Endometrial microvascular endothelial cells (primary cell): ENCODE measurements around the gene PTPRE. TPM values are rescaled to one million over a fixed set of nuclear protein-coding genes. Genes with fewer than 3 reads are reported as not detected.

Experiments
- in situ Hi-C: cut with HindIII; loops from 2 replicates; pipeline ENCODE4 v1.10.0; 2017; ENCODE audit warnings: low sequenced_read_pairs, low pct_unique_long_range_greater_than_20kb; ENCODE audit errors: inconsistent ontology term
- total RNA-seq: library from RNA; depleted of rRNA; stranded (reverse); fragments of >200 nt; gene quantifications from one replicate; pipeline ENCODE4 v1.2.3, GENCODE V29; 2015; ENCODE audit errors: inconsistent ontology term

Gene PTPRE
- total RNA-seq, 1 donor from 2014 or later = 23.9 TPM

- in situ Hi-C loops = no loop called here
These were observed 163.3 kb downstream of the PTPRE start for GRCh38 chr10:128070161-128070560.

- in situ Hi-C loops = no loop called here
These were observed 164.0 kb downstream of the PTPRE start for GRCh38 chr10:128070721-128071416.

DNA sequence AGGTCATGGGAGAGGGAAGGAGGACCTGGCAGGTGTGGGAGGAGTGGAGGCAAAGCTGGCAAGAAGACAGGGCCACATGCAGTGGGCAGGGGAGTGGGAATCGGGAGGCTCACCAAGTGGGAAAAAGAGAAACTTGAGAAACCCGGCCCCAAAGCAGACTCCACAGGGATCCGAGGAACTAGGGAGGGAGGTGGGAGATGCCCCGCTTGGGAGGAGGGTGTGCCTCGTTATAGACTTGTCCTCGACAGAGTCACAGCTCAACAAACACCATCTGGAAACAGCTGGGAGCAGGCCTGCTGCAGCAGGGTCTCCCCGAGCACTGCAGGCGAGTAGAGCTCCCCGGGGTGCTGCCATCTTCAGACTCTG is 164.5 kb downstream of the PTPRE start:
- in situ Hi-C loops = no loop called here

GRCh38 chr10:128072046-128072445 is 165.1 kb downstream of the PTPRE start:
- in situ Hi-C loops = no loop called here

DNA sequence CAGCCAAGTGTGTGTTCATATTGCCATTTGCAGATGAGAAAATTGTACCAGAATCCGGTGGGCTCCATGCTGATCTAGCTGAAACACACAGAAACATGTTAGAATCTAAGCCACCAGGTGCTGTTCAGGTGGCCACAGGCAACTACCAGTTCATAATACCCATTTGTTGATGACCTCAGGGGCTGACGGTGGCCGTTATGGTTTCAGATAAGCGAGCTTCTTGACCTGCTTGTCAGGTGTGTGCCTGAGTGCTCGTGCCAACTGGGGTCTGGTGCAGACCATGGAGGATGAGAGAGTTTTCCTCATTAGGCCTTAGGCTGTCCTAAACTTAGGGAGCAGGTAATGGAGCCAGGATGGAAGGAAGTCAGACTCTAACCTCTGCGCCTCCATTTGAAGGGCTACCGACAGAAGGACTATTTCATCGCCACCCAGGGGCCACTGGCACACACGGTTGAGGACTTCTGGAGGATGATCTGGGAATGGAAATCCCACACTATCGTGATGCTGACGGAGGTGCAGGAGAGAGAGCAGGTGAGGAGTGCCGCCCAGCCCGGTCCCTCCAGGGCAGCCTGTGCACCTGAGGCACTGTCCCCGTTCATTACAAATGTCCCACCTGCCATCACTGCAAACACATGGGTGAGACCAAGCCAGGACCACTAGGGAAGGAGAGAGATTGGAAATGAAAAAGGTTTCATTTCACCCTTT is 166.2 kb downstream of the PTPRE start:
- in situ Hi-C loops = no loop called here

GRCh38 chr10:128073890-128074289 is 167.0 kb downstream of the PTPRE start:
- in situ Hi-C loops = no loop called here

DNA sequence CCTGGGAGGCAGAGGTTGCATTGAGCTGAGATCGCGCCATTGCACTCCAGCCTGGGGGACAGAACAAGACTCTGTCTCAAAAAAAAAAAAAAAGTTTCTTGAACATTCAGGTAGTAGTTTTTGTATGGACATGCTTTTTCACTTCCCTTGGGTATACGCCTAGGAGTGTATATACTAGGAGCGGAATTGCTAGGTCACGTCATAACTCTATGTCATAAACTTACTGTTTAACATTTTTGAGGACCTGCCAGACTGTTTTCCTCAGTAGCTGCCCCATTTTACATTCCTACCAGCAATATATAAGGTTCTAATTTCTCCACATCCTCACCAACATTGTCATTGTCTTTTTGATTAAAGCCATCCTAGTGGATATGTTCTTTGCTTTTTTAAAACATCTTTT is 167.7 kb downstream of the PTPRE start:
- in situ Hi-C loops = no loop called here

- in situ Hi-C loops = no loop called here
These were observed 170.4 kb downstream of the PTPRE start for GRCh38 chr10:128077155-128077875.

- in situ Hi-C loops = no loop called here
These were observed 171.4 kb downstream of the PTPRE start for GRCh38 chr10:128078136-128078969.

DNA sequence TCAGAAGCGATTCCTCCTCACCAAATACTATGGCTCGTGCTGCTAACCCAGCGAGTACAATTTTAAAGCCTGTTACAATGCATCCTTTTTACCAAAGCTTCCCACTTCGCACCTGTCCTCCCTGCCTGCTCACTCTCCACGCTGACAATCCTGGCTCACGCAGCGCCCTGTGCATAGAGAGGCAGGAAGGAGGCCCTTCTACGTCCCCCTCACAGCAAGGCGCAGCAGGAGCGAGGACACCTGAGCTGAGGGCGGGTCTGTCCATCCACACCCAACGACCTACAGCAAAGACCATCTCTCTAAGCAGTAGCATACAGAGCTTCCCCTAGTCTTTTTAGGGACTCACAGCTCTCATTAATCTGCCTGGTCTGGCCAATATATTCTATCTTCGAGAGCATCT is 173.3 kb downstream of the PTPRE start:
- in situ Hi-C loops = no loop called here

GRCh38 chr10:128080641-128081040 is 173.7 kb downstream of the PTPRE start:
- in situ Hi-C loops = no loop called here

DNA sequence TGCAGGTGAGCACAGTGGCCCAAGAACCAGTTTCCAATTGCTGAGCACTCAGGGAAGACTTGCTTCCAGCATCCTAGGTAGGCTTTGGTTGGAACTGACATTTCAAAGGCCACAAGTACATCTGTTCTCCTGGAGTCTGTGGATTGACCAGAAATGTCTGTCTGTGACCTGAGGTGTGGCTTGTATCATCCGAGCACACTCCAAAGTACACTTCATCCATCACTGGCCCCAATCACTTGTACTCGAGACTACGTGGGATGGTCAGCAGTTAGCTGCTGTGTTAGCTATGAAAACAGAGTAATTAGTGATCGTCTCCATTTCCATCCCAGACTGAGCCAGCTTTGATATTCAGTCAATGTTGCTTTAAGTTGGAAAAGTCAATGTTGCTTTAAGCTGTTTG is 174.3 kb downstream of the PTPRE start:
- in situ Hi-C loops = no loop called here

- in situ Hi-C loops = no loop called here
These were observed 174.8 kb downstream of the PTPRE start for GRCh38 chr10:128081720-128082119.

GRCh38 chr10:128083191-128083895 is 176.4 kb downstream of the PTPRE start:
- in situ Hi-C loops = no loop called here

DNA sequence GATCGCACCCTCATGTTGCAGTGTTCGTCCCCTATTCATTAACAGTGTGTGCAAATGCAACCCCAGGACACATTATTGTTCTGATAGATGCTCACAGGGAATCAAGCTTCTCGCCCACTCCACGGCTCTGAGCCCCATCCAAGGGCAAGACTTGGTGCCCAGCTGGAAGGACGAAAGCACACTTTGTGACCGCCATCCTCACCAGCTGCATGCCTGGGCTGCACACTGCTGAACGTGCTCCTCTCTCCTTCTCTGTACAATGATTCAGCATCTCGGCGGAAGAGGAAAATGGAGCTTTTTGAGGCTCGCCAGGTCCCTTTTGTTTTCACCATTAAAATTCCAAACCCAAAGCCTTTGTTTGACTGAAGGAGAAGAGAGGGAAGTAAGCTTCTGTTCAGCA is 177.5 kb downstream of the PTPRE start:
- in situ Hi-C loops = no loop called here

DNA sequence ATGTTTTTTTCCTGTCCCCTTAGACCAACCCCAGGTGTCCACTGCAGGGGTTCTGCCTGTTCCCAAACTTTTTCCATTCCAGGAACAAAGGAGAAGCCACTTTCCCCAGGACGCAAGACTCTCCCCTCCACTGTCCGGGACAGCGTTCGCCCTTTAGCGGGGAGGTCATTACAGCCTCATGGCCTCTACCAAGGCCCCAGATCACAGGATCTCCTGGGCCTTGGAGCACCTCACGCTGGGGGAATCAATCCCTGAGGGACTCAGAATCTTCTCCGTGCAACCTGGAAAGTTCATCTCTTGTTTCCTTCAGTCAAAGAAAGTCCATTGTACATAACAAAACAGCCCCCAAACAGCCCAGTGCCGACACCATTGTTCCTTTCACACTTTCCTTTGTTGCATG is 178.1 kb downstream of the PTPRE start:
- in situ Hi-C loops = no loop called here

GRCh38 chr10:128086003-128086863 is 179.3 kb downstream of the PTPRE start:
- in situ Hi-C loops = no loop called here
